EL (cell line): ENCODE results near the gene PARL.

ENCODE experiments used
- DNase-seq: peaks from one replicate; pipeline ENCODE4 v3.0.0-alpha.2; 2016

The PARL gene

GRCh38 chr3:183844606-183845005 is 40.1 kb downstream of the PARL start:
- peak; percentile 91 for DNase-seq

- no peak for DNase-seq
These were observed 44.9 kb downstream of the PARL start for GRCh38 chr3:183839751-183840150.

GRCh38 chr3:183837894-183838293 is 46.8 kb downstream of the PARL start:
- no peak for DNase-seq

GRCh38 chr3:183837390-183837789 is 47.3 kb downstream of the PARL start:
- no peak for DNase-seq

- no peak for DNase-seq
These were observed 51.2 kb downstream of the PARL start for GRCh38 chr3:183833516-183833915.

- DNase-seq = no peak
These were observed 54.5 kb downstream of the PARL start for GRCh38 chr3:183830187-183830586.

- no peak for DNase-seq
These were observed 55.2 kb downstream of the PARL start for GRCh38 chr3:183829466-183829865.

GRCh38 chr3:183828538-183828870 is 56.2 kb downstream of the PARL start:
- no peak for DNase-seq

- DNase-seq = no peak
These were observed 56.7 kb downstream of the PARL start for GRCh38 chr3:183827809-183828537.

- DNase-seq = no peak
These were observed 58.0 kb downstream of the PARL start for GRCh38 chr3:183826448-183827250.

- DNase-seq = peak; percentile 77
These were observed 59.1 kb downstream of the PARL start, which contains the start of gene MAP6D1 for GRCh38 chr3:183825456-183826161. TSS of gene MAP6D1 (minus strand) at chr3:183825577. CDS start at chr3:183825547, 30 bp downstream.

GRCh38 chr3:183824761-183825455 is 59.8 kb downstream of the PARL start:
- peak; percentile 46 for DNase-seq

- no peak for DNase-seq
These were observed 60.7 kb downstream of the PARL start for GRCh38 chr3:183823963-183824362.

GRCh38 chr3:183822631-183823030 is 62.0 kb downstream of the PARL start:
- DNase-seq = no peak

GRCh38 chr3:183819831-183820230 is 64.8 kb downstream of the PARL start:
- DNase-seq = no peak

GRCh38 chr3:183818706-183819624 is 65.7 kb downstream of the PARL start:
- DNase-seq = no peak

GRCh38 chr3:183818041-183818620 is 66.5 kb downstream of the PARL start:
- no peak for DNase-seq

- no peak for DNase-seq
These were observed 67.0 kb downstream of the PARL start for GRCh38 chr3:183817639-183818038.

- no peak for DNase-seq
These were observed 67.8 kb downstream of the PARL start for GRCh38 chr3:183816681-183817510.

- no peak for DNase-seq
These were observed 68.7 kb downstream of the PARL start for GRCh38 chr3:183815951-183816475.
